ENCODE data around the gene AJAP1.

Gene AJAP1

DNA sequence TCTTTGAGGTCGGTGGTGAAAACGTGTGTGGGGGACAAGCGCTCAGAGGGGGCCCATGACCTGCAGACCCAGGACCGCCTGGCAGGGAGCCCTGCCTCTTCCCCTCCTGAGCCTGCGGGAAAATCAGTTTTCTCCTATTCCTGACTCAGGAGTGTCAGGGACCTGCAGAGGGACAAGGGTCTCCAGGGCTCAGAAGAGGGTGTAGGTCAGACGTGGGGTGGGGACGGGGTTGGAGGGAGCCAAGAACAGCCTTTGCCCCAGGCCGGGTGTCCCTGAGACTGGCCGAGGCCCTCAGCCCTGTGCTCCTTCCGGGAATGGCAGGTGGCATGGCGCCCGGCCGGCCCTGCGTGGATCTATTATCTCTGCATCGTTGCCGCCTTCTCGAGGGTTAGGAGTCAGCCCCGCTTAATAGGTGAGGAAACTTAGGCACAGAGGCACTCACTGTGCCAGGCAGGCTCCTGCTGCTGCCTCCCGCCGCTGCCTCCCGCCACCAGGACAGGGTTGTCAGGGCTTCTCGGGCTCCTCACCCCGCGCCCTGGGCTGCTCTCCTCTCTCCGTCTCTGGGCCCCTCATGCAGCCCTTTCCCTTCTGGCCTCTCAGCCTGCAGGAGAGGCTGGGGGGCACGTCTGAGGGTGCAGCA, 37.5 kb downstream of the AJAP1 start:
- no peak for TF ChIP-seq ZFX (IDR thresholded peaks at IDR 0.05)
- TF ChIP-seq, protein P1, sequence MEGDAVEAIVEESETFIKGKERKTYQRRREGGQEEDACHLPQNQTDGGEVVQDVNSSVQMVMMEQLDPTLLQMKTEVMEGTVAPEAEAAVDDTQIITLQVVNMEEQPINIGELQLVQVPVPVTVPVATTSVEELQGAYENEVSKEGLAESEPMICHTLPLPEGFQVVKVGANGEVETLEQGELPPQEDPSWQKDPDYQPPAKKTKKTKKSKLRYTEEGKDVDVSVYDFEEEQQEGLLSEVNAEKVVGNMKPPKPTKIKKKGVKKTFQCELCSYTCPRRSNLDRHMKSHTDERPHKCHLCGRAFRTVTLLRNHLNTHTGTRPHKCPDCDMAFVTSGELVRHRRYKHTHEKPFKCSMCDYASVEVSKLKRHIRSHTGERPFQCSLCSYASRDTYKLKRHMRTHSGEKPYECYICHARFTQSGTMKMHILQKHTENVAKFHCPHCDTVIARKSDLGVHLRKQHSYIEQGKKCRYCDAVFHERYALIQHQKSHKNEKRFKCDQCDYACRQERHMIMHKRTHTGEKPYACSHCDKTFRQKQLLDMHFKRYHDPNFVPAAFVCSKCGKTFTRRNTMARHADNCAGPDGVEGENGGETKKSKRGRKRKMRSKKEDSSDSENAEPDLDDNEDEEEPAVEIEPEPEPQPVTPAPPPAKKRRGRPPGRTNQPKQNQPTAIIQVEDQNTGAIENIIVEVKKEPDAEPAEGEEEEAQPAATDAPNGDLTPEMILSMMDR (conservative IDR thresholded peaks at IDR 0.05), result no peak
- H3K27ac ChIP-seq, result no peak overlapping the region

- TF ChIP-seq ZFX (IDR thresholded peaks at IDR 0.05), result no peak
- no peak overlapping the region for H3K27ac ChIP-seq
Measured at GRCh38 chr1:4692437-4692836, 38.0 kb downstream of the AJAP1 start.

- TF ChIP-seq, protein P1 (conservative IDR thresholded peaks at IDR 0.05), result no peak
- no peak for TF ChIP-seq ZFX (IDR thresholded peaks at IDR 0.05)
- no peak overlapping the region for H3K27ac ChIP-seq
Measured at GRCh38 chr1:4693331-4693730, 38.9 kb downstream of the AJAP1 start.

- TF ChIP-seq, protein P1 (conservative IDR thresholded peaks at IDR 0.05), result no peak
- TF ChIP-seq ZFX (IDR thresholded peaks at IDR 0.05), result no peak
- H3K27ac ChIP-seq, result no peak overlapping the region
Measured at GRCh38 chr1:4693891-4694290, 39.5 kb downstream of the AJAP1 start.

GRCh38 chr1:4694492-4694891, 40.1 kb downstream of the AJAP1 start:
- no peak overlapping the region for H3K27ac ChIP-seq
- no peak for TF ChIP-seq ZFX (IDR thresholded peaks at IDR 0.05)

GRCh38 chr1:4695241-4695640, 40.8 kb downstream of the AJAP1 start:
- TF ChIP-seq, protein P1 (conservative IDR thresholded peaks at IDR 0.05), result no peak
- no peak for TF ChIP-seq ZFX (IDR thresholded peaks at IDR 0.05)
- no peak overlapping the region for H3K27ac ChIP-seq

DNA sequence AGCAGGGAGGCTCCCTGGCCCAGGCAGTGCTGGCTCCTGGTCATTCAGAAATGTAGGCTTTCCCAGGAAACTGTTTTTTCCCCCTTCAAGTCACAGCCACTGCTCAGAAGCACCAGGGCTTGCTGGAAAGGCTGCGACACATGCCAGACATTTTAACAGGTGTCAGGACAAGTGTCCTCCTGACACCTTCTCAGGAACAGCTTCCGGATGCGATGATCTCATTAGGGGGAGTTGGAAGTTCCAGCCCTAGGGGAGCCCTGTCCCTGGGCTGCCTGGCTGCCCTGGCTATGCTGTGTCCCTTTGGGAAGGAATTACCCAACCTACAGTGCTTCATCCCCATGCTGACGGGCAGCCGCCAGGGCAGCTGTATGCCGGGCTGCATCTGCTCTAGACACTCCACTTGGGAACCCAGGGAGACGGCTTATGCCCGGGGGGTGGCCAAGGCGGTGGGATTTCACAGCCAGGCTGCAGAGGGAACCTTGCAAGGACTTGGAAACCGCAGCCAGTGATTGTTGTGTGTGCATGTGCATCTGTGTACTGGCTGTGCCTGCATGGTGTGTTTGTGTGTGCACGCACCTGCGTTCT, 41.8 kb downstream of the AJAP1 start:
- H3K27ac ChIP-seq, result no peak overlapping the region
- TF ChIP-seq ZFX (IDR thresholded peaks at IDR 0.05), result no peak
- TF ChIP-seq, protein P1 (conservative IDR thresholded peaks at IDR 0.05), result no peak

DNA sequence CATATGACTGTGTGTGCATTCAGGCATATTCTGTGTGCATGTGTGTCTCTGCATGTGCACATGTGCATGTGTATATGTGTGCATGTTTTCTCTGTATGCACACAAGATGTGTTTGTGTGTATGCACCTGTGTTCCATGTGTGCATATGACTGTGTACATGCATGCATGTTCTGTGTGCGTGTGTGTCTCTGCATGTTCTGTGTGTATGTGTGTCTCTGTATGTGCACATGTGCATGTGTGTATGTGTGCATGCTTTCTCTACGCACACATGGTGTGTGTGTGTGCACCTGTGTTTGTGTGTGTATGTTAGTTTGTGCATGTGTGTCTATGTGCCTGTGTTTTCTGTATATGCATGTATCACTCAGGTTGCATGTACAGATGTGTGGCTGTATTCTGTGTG, 42.3 kb downstream of the AJAP1 start:
- TF ChIP-seq ZFX (IDR thresholded peaks at IDR 0.05), result no peak
- TF ChIP-seq, protein P1 (conservative IDR thresholded peaks at IDR 0.05), result no peak
- no peak overlapping the region for H3K27ac ChIP-seq
